IMR-90 (cell line): Measurements from ENCODE around the gene NEUROD2. TPM values are rescaled to one million over a fixed set of nuclear protein-coding genes. Genes with fewer than 3 reads are reported as not detected.
A peak's percentile ranks its signal among the peaks of the same experiment; 100 is the strongest.

Source experiments
- ATAC-seq: fragments of 200-7000 bp; cut with Tn5 transposase; 2 replicates; pipeline ENCODE4 v1.9.1; 2020; ENCODE audit warnings: low read depth, mild to moderate bottlenecking, moderate library complexity
- BruUV-seq: library from RNA; stranded (reverse); fragments of 400-500 nt; replicated peaks from 2 replicates; lab custom pipeline; 2021; lab: Mats Ljungman, UMichigan
- CTCF ChIA-PET: fragments of 300-600 bp; formaldehyde crosslinking; extraction: SDS; loops from one replicate; lab custom pipeline; 2021; ENCODE audit warnings: antibody characterized with exemption; lab: Yijun Ruan, JAX
- POLR2A ChIA-PET: fragments of 300-600 bp; sonication (Branson Sonifier 250); formaldehyde crosslinking; loops from one replicate; lab custom pipeline; 2022; ENCODE audit warnings: antibody characterized with exemption; ENCODE audit not compliant: unreplicated experiment; lab: Charles Lee
- DNase-seq: peaks from one replicate; pipeline ENCODE4 v3.0.0; 2013
- H2AFZ ChIP-seq: replicated peaks from 2 replicates; pipeline ENCODE3; 2013; ENCODE audit warnings: low read length, mild to moderate bottlenecking; ENCODE audit not compliant: poor library complexity
- H2AK5ac ChIP-seq: 2 replicates; pipeline ENCODE4 v1.6.1; 2013; ENCODE audit warnings: low read depth, low read length, inconsistent platforms
- H2AK9ac ChIP-seq: replicated peaks from 2 replicates; pipeline ENCODE3; 2013; ENCODE audit warnings: mild to moderate bottlenecking, low read depth, low read length, moderate library complexity; ENCODE audit not compliant: poor library complexity
- H2BK120ac ChIP-seq: 2 replicates; pipeline ENCODE4 v1.6.1; 2013; ENCODE audit warnings: low read depth, low read length, inconsistent platforms
- H2BK15ac ChIP-seq: 3 replicates; pipeline ENCODE4 v1.6.1; 2013; ENCODE audit warnings: low read depth, low read length, inconsistent platforms
- H2BK20ac ChIP-seq: 2 replicates; pipeline ENCODE4 v1.6.1; 2013; ENCODE audit warnings: low read depth, mild to moderate bottlenecking, inconsistent platforms, low read length, moderate library complexity
- H2BK5ac ChIP-seq: 2 replicates; pipeline ENCODE4 v1.6.1; 2013; ENCODE audit warnings: mild to moderate bottlenecking, low read depth, low read length, inconsistent platforms; ENCODE audit not compliant: poor library complexity, severe bottlenecking
- H3K14ac ChIP-seq: replicated peaks from 2 replicates; pipeline ENCODE4 v1.6.1; 2013; ENCODE audit warnings: low read depth, low read length, inconsistent platforms
- H3K18ac ChIP-seq: 2 replicates; pipeline ENCODE4 v1.6.1; 2013; ENCODE audit warnings: low read depth, low read length, control low read depth
- H3K23ac ChIP-seq: 2 replicates; pipeline ENCODE4 v1.6.1; 2013; ENCODE audit warnings: low read depth, low read length, inconsistent platforms
- H3K27ac ChIP-seq: 2 replicates; pipeline ENCODE4 v1.5.1; 2013; ENCODE audit warnings: mild to moderate bottlenecking, control low read depth, low read length; ENCODE audit not compliant: insufficient read depth
- H3K27me3 ChIP-seq: 2 replicates; pipeline ENCODE4 v1.6.1; 2013; ENCODE audit warnings: low read length; ENCODE audit not compliant: control insufficient read depth, insufficient read depth
- H3K36me3 ChIP-seq: 2 replicates; pipeline ENCODE4 v1.6.1; 2013; ENCODE audit warnings: low read length, mixed read lengths; ENCODE audit not compliant: control insufficient read depth, insufficient read depth
- H3K4ac ChIP-seq: 2 replicates; pipeline ENCODE4 v1.6.1; 2013; ENCODE audit warnings: low read depth, low read length, inconsistent platforms
- H3K4me1 ChIP-seq: 2 replicates; pipeline ENCODE4 v1.6.1; 2013; ENCODE audit warnings: low read length, mixed read lengths; ENCODE audit not compliant: control insufficient read depth, insufficient read depth
- H3K4me2 ChIP-seq: 2 replicates; pipeline ENCODE4 v1.6.1; 2013; ENCODE audit warnings: low read depth, mild to moderate bottlenecking, control low read depth, low read length, moderate library complexity
- H3K4me3 ChIP-seq: 2 replicates; pipeline ENCODE4 v1.5.1; 2013; ENCODE audit warnings: low read depth, mild to moderate bottlenecking, control low read depth, low read length, moderate library complexity; ENCODE audit not compliant: insufficient read depth
- H3K56ac ChIP-seq: 2 replicates; pipeline ENCODE4 v1.6.1; 2013; ENCODE audit warnings: low read length, inconsistent platforms; ENCODE audit not compliant: insufficient read depth; ENCODE audit errors: extremely low read depth
- H3K79me1 ChIP-seq, 2 experiments: 2 replicates each; pipeline ENCODE4 v1.6.1; 2013; ENCODE audit warnings: low read length in 2 of 2, inconsistent platforms in 1 of 2, low read depth in 1 of 2
- H3K9ac ChIP-seq: 2 replicates; pipeline ENCODE4 v1.6.1; 2013; ENCODE audit warnings: low read depth, low read length, control low read depth
- H3K9me1 ChIP-seq: 2 replicates; pipeline ENCODE4 v1.6.1; 2013; ENCODE audit warnings: low read length, inconsistent platforms; ENCODE audit not compliant: insufficient read depth
- H3K9me3 ChIP-seq: 2 replicates; pipeline ENCODE4 v1.6.1; 2013; ENCODE audit warnings: low read length; ENCODE audit not compliant: control insufficient read depth, insufficient read depth
- H4K20me1 ChIP-seq: 2 replicates; pipeline ENCODE4 v1.6.1; 2013; ENCODE audit warnings: low read length, inconsistent platforms; ENCODE audit not compliant: insufficient read depth
- H4K5ac ChIP-seq: 2 replicates; pipeline ENCODE4 v1.6.1; 2013; ENCODE audit warnings: mild to moderate bottlenecking, low read depth, low read length, control low read depth
- H4K8ac ChIP-seq, 2 experiments: 2 replicates each; pipeline ENCODE4 v1.6.1; 2013; ENCODE audit warnings: low read depth in 2 of 2, low read length in 2 of 2, control low read depth in 1 of 2, inconsistent platforms in 1 of 2
- H4K91ac ChIP-seq: 2 replicates; pipeline ENCODE4 v1.6.1; 2013; ENCODE audit warnings: low read depth, low read length, inconsistent platforms; ENCODE audit not compliant: insufficient read depth
- BHLHE40 ChIP-seq: fragments of 150-350 bp; IDR thresholded peaks from 2 replicates; pipeline ENCODE4 v1.6.1; 2016; ENCODE audit warnings: mild to moderate bottlenecking, low read depth, low read length
- CEBPB ChIP-seq: IDR thresholded peaks from 2 replicates; pipeline ENCODE4 v1.6.1; 2012; ENCODE audit warnings: low read depth, low read length, improper control_type of control experiment
- CHD1 ChIP-seq: IDR thresholded peaks from 2 replicates; pipeline ENCODE4 v1.6.1; 2012; ENCODE audit warnings: low read depth, low read length, improper control_type of control experiment
- FOS ChIP-seq: fragments of 150-350 bp; IDR thresholded peaks from 2 replicates; pipeline ENCODE4 v1.6.1; 2016; ENCODE audit warnings: low read depth, low read length
- MAFK ChIP-seq: IDR thresholded peaks from 2 replicates; pipeline ENCODE4 v1.6.1; 2012; ENCODE audit warnings: low read depth, low read length, improper control_type of control experiment
- MAZ ChIP-seq: IDR thresholded peaks from 2 replicates; pipeline ENCODE4 v1.6.1; 2012; ENCODE audit warnings: low read depth, mild to moderate bottlenecking, low read length, improper control_type of control experiment, moderate library complexity, borderline replicate concordance
- MXI1 ChIP-seq: IDR thresholded peaks from 2 replicates; pipeline ENCODE4 v1.6.1; 2012; ENCODE audit warnings: low read depth, mild to moderate bottlenecking, low read length, moderate library complexity, borderline replicate concordance
- NFE2L2 ChIP-seq: fragments of 150-350 bp; IDR thresholded peaks from 2 replicates; pipeline ENCODE4 v1.6.1; 2016; ENCODE audit warnings: low read depth, mild to moderate bottlenecking, low read length
- RAD21 ChIP-seq: IDR thresholded peaks from 2 replicates; pipeline ENCODE4 v1.6.1; 2012; ENCODE audit warnings: low read length, improper control_type of control experiment
- RCOR1 ChIP-seq: IDR thresholded peaks from 2 replicates; pipeline ENCODE4 v1.6.1; 2012; ENCODE audit warnings: mild to moderate bottlenecking, low read length, improper control_type of control experiment; ENCODE audit not compliant: insufficient replicate concordance
- RFX5 ChIP-seq: IDR thresholded peaks from 2 replicates; pipeline ENCODE4 v1.8.0; 2012; ENCODE audit warnings: low read depth, mild to moderate bottlenecking, low read length, moderate library complexity
- SMC3 ChIP-seq: fragments of 150-350 bp; IDR thresholded peaks from 2 replicates; pipeline ENCODE4 v1.6.1; 2016; ENCODE audit warnings: low read depth, mild to moderate bottlenecking, antibody characterized with exemption, low read length, moderate library complexity
- WGBS, 2 experiments: methylation state at CpG; one replicate each; pipeline versions ENCODE4 v1.1.5 to v1.1.7; 2013; ENCODE audit warnings: missing lambda C conversion rate in 2 of 2; ENCODE audit not compliant: insufficient read length in 1 of 2; ENCODE audit errors: extremely low coverage in 2 of 2; 5-methylcytosine and 5-hydroxymethylcytosine counted together
- dilution Hi-C: fragments of 300-500 bp; cut with HindIII; formaldehyde crosslinking; loops from one replicate; pipeline ENCODE4 v1.14.3; 2018; ENCODE audit warnings: low sequenced_read_pairs; ENCODE audit not compliant: unreplicated experiment
- in situ Hi-C: fragments of 300-500 bp; cut with MboI; formaldehyde crosslinking; loops from 3 replicates; pipeline ENCODE4 v1.14.3; 2019; ENCODE audit warnings: low sequenced_read_pairs, inconsistent platforms, mixed read lengths
- intact Hi-C: fragments of 100-400 bp; cut with micrococcal nuclease; formaldehyde crosslinking; loops from 2 replicates; pipeline ENCODE4 v1.10.0; 2022
- polyA plus RNA-seq, 3 experiments: library from polyadenylated mRNA; depleted of rRNA; stranded (reverse); fragments of >200 nt; gene quantifications; 2 replicates each; pipeline ENCODE4 v1.2.3, GENCODE V29; 2012; ENCODE audit warnings: low replicate concordance in 1 of 3
- total RNA-seq: library from RNA; depleted of rRNA; stranded (reverse); fragments of >200 nt; gene quantifications from 2 replicates; pipeline ENCODE4 v1.2.3, GENCODE V29; 2012
- TF ChIP-seq, protein P1 (sequence below): conservative IDR thresholded peaks from 2 replicates; pipeline ENCODE4 v1.5.1; 2012; ENCODE audit warnings: mild to moderate bottlenecking, low read depth, low read length, improper control_type of control experiment
- TF ChIP-seq, protein P2 (sequence below): fragments of 150-350 bp; IDR thresholded peaks from 2 replicates; pipeline ENCODE4 v1.6.1; 2017; ENCODE audit warnings: mild to moderate bottlenecking, antibody characterized with exemption, low read length, low read depth

Gene NEUROD2
- total and polyA plus RNA-seq, 2 of the 4 experiments (the other 2 are of a cell fraction), result not detected

DNA sequence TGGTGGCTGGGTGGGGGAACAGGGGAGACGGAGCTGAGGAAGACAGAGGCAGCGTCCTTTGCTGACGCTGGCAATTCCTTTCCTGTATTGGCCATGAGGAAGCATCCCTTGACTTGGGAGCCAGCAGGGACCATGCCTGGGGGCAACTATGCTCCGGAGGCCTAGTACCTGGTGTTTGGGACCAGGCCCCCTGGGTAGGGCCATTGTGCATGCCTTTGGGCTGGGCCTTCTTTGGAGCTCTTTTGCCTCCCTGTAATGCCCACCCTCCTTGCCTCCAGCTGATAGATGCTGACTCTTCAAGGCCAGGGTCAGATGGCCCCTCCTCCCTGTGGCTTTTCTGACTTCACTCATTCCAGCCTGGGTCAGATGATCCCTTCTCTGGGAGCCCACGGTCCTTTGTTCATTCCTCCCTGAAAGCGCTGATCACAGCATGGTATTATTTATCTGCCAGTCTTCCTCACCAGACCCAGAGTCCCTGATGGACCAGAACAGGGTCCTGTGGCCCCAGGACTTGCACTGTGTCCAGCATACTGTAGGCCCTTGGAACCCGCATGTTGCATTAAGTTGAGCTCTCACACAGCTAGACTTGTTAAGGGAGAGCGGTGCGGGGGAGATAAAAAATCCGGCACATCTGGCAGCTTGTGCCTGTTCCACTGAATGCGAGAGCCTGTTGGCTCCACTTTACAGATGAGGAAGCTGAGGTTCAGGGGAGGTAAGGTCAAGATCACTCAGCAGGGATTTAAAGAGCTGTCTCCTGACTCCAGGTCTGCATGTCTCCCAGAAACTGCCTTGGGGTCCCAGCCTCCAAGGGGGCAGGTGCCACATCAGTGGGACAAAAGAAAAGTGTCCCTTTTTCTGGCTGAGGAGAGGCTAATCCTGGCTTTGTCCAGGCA is 32.1 kb upstream of the NEUROD2 start:
- in situ Hi-C loops, result no loop called here
- H2BK5ac ChIP-seq, result no peak overlapping the region
- H3K18ac ChIP-seq, result no peak overlapping the region
- no peak overlapping the region for H3K4me2 ChIP-seq
- intact Hi-C loops, result no loop called here
- H2AK9ac ChIP-seq, result peak overlapping the region; percentile 23
- H3K36me3 ChIP-seq, result no peaks in the 10 kb centered on the region
- peaks cover 49% of the 10 kb centered on the region for H3K9me1 ChIP-seq
- dilution Hi-C loops, result no loop called here
- peaks cover 25% of the 10 kb centered on the region for H3K4me1 ChIP-seq
- ATAC-seq (no peak), DNase-seq (no peak)
- BruUV-seq, result no TSS peak
- H3K56ac ChIP-seq, result no peak overlapping the region
- no peak overlapping the region for H3K9ac ChIP-seq
- TF ChIP-seq BHLHE40 (no peak), NFE2L2 (no peak), CHD1 (no peak), CEBPB (no peak), RCOR1 (no peak), FOS (no peak), RAD21 (no peak), MAFK (no peak), MAZ (no peak), MXI1 (no peak), SMC3 (no peak), RFX5 (no peak)
- TF ChIP-seq, protein P1, sequence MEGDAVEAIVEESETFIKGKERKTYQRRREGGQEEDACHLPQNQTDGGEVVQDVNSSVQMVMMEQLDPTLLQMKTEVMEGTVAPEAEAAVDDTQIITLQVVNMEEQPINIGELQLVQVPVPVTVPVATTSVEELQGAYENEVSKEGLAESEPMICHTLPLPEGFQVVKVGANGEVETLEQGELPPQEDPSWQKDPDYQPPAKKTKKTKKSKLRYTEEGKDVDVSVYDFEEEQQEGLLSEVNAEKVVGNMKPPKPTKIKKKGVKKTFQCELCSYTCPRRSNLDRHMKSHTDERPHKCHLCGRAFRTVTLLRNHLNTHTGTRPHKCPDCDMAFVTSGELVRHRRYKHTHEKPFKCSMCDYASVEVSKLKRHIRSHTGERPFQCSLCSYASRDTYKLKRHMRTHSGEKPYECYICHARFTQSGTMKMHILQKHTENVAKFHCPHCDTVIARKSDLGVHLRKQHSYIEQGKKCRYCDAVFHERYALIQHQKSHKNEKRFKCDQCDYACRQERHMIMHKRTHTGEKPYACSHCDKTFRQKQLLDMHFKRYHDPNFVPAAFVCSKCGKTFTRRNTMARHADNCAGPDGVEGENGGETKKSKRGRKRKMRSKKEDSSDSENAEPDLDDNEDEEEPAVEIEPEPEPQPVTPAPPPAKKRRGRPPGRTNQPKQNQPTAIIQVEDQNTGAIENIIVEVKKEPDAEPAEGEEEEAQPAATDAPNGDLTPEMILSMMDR, result no peak
- TF ChIP-seq, protein P2, sequence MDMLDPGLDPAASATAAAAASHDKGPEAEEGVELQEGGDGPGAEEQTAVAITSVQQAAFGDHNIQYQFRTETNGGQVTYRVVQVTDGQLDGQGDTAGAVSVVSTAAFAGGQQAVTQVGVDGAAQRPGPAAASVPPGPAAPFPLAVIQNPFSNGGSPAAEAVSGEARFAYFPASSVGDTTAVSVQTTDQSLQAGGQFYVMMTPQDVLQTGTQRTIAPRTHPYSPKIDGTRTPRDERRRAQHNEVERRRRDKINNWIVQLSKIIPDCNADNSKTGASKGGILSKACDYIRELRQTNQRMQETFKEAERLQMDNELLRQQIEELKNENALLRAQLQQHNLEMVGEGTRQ, result no peak
- H2BK15ac ChIP-seq, result no peak overlapping the region
- H4K20me1 ChIP-seq, result peaks cover 46% of the 10 kb centered on the region
- WGBS, 2 experiments, result 91% methylated on average over 10 of the region's 11 CpGs; no CpG with 5 or more reads in 1 of the 2 experiments
- no peak overlapping the region for H3K4ac ChIP-seq
- H2AFZ ChIP-seq, result no peak overlapping the region
- H3K27ac ChIP-seq, result no peak overlapping the region
- H3K27me3 ChIP-seq, result no peaks in the 10 kb centered on the region
- H4K5ac ChIP-seq, result no peak overlapping the region
- H2BK120ac ChIP-seq, result no peak overlapping the region
- H3K79me1 ChIP-seq, result peaks cover 39 to 86% of the 10 kb centered on the region in 2 experiments
- H3K4me3 ChIP-seq, result no peak overlapping the region
- POLR2A ChIA-PET, result no interaction called here
- H3K14ac ChIP-seq, result no peak overlapping the region
- H4K8ac ChIP-seq, result no peak overlapping the region
- CTCF ChIA-PET, result interaction anchor here (2.9 kb wide), 1 partner anchor 18 kb away, joined by 11 read pairs; no protein-coding TSS in a partner anchor
- no peaks in the 10 kb centered on the region for H3K9me3 ChIP-seq
- no peak overlapping the region for H4K91ac ChIP-seq
- no peak overlapping the region for H2BK20ac ChIP-seq
- no peak overlapping the region for H3K23ac ChIP-seq
- H2AK5ac ChIP-seq, result no peak overlapping the region
